AG10803 (cell line): ENCODE measurements around the gene KCNG2.

ENCODE experiments used
- DNase-seq: peaks from one replicate; pipeline ENCODE4 v3.0.0; 2010; ENCODE audit warnings: low read depth
- H3K4me3 ChIP-seq: 2 replicates; pipeline ENCODE4 v1.5.1; 2011; ENCODE audit warnings: mild to moderate bottlenecking, low read length, control low read depth
- TF ChIP-seq, protein P1 (sequence below): conservative IDR thresholded peaks from 2 replicates; pipeline ENCODE4 v1.5.1; 2011; ENCODE audit warnings: mild to moderate bottlenecking, low read length, control low read depth, inconsistent platforms

KCNG2 gene

GRCh38 chr18:79796016-79796415 is 1.7 kb upstream of the KCNG2 start:
- no peak overlapping the region for H3K4me3 ChIP-seq
- DNase-seq: no peak
- TF ChIP-seq, protein P1, sequence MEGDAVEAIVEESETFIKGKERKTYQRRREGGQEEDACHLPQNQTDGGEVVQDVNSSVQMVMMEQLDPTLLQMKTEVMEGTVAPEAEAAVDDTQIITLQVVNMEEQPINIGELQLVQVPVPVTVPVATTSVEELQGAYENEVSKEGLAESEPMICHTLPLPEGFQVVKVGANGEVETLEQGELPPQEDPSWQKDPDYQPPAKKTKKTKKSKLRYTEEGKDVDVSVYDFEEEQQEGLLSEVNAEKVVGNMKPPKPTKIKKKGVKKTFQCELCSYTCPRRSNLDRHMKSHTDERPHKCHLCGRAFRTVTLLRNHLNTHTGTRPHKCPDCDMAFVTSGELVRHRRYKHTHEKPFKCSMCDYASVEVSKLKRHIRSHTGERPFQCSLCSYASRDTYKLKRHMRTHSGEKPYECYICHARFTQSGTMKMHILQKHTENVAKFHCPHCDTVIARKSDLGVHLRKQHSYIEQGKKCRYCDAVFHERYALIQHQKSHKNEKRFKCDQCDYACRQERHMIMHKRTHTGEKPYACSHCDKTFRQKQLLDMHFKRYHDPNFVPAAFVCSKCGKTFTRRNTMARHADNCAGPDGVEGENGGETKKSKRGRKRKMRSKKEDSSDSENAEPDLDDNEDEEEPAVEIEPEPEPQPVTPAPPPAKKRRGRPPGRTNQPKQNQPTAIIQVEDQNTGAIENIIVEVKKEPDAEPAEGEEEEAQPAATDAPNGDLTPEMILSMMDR: no peak

GRCh38 chr18:79796531-79797405 is 970 bp upstream of the KCNG2 start:
- no peak overlapping the region for H3K4me3 ChIP-seq
- DNase-seq: peak; percentile 35
- TF ChIP-seq, protein P1: no peak

GRCh38 chr18:79798346-79798998 is 734 bp downstream of the KCNG2 start:
- no peak for DNase-seq
- no peak overlapping the region for H3K4me3 ChIP-seq
- TF ChIP-seq, protein P1: no peak

- DNase-seq: no peak
- TF ChIP-seq, protein P1: no peak
- H3K4me3 ChIP-seq: no peak overlapping the region
Measured at GRCh38 chr18:79798999-79799370, 1.2 kb downstream of the KCNG2 start.

GRCh38 chr18:79799619-79800370 is 2.1 kb downstream of the KCNG2 start:
- TF ChIP-seq, protein P1: no peak
- no peak for DNase-seq

GRCh38 chr18:79800371-79801180 is 2.8 kb downstream of the KCNG2 start:
- no peak overlapping the region for H3K4me3 ChIP-seq
- DNase-seq: no peak
- TF ChIP-seq, protein P1: no peak

More at GRCh38 chr18:79799619-79800370, 2.1 kb downstream of the KCNG2 start:
- no peak overlapping the region for H3K4me3 ChIP-seq
